HUES6 (cell line): ENCODE data around the gene YAF2.

Experiments used
- H3K27ac ChIP-seq: 2 replicates; pipeline ENCODE4 v1.7.0; 2013; ENCODE audit warnings: low read depth, mild to moderate bottlenecking, low read length, inconsistent platforms
- H3K27me3 ChIP-seq: 2 replicates; pipeline ENCODE4 v1.6.1; 2013; ENCODE audit warnings: low read length; ENCODE audit not compliant: control insufficient read depth, insufficient read depth
- H3K36me3 ChIP-seq: 2 replicates; pipeline ENCODE4 v1.6.1; 2013; ENCODE audit warnings: low read length; ENCODE audit not compliant: control insufficient read depth, insufficient read depth
- H3K4me1 ChIP-seq: 2 replicates; pipeline ENCODE4 v1.6.1; 2013; ENCODE audit warnings: low read length; ENCODE audit not compliant: control insufficient read depth, insufficient read depth
- H3K4me3 ChIP-seq: 2 replicates; pipeline ENCODE4 v1.5.1; 2013; ENCODE audit warnings: low read depth, low read length
- H3K9ac ChIP-seq: one replicate; pipeline ENCODE4 v1.6.1; 2013; ENCODE audit warnings: mild to moderate bottlenecking, low read length
- H3K9me3 ChIP-seq: 2 replicates; pipeline ENCODE4 v1.6.1; 2013; ENCODE audit warnings: low read depth, low read length; ENCODE audit not compliant: control insufficient read depth, insufficient read depth

The YAF2 gene, protein sequence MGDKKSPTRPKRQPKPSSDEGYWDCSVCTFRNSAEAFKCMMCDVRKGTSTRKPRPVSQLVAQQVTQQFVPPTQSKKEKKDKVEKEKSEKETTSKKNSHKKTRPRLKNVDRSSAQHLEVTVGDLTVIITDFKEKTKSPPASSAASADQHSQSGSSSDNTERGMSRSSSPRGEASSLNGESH

DNA sequence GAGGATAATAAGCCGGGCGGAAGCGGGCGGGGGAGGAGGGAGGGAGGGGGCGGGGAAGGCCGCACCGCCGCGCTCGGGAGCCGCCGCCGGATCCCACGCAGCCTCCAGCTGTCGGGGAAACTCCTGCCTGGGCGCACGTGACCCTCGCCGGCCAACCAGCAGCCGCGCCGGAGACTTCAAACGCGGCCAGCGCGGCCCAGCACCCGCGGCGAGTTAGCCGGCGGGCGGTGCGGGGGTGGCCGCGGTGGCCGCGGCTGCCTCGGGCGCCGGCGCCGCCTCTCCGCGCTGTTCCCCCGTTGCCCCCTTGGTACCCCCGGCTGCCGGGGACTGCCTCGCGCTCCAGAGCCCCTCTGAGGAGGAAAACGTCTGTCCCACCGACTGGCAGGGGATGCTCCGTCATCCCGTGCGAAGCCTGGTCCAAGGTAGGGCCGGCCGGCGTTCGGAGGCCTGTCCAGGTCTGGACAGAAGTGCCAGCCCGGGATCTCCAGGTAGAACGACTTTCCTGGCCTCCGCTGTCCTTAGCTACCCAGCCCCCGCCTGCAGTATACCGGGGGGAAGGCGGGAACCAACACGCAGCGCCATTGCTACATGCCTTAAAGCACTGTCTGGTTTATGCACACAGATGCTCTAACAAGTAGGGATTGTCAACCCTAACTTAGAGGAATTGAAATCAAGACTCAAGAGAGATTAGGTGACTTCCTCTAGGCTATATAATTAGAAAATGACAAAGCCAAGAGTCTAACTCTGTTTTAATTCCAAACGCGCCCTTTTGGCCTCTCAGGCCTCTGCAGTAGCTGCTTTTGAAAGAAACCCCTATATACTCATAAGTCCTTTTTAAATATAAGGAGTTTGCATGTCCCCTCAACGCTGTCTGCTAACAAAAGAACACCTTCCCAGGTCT, at the start of gene YAF2:
TSS of gene YAF2 (minus strand) at position 9 of the 901 bp plus-strand sequence. CDS start 68 bp downstream, outside the sequence.
- no peaks in the 10 kb centered on the region for H3K9me3 ChIP-seq
- no peak within 1 kb of the TSS for H3K27ac ChIP-seq
- peak within 1 kb of the TSS; percentile 68 for H3K4me3 ChIP-seq
- H3K4me1 ChIP-seq = peaks cover 21% of the 10 kb centered on the region
- H3K27me3 ChIP-seq = peaks cover 85% of the 10 kb centered on the region
- H3K9ac ChIP-seq = peak within 1 kb of the TSS; percentile 70
- no peaks in the 10 kb centered on the region for H3K36me3 ChIP-seq

DNA sequence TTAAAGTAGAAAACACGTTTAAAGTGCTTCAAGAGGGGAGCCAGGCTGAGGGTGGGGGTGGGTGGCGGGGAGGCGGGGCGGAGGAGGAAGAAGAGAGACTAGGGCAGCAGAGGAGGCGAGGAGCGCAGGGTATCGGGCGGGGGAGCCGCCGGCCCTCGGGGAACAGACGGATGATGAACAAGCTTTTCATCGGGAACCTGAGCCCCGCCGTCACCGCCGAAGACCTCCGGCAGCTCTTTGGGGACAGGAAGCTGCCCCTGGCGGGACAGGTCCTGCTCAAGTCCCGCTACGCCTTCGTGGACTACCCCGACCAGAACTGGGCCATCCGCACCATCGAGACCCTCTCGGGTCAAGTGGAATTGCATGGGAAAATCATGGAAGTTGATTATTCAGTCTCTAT, 48.7 kb upstream of the YAF2 start:
- Histone ChIP-seq H3K9ac (no peak overlapping the region), H3K4me3 (no peak overlapping the region), H3K9me3 (no peaks in the 10 kb centered on the region)

DNA sequence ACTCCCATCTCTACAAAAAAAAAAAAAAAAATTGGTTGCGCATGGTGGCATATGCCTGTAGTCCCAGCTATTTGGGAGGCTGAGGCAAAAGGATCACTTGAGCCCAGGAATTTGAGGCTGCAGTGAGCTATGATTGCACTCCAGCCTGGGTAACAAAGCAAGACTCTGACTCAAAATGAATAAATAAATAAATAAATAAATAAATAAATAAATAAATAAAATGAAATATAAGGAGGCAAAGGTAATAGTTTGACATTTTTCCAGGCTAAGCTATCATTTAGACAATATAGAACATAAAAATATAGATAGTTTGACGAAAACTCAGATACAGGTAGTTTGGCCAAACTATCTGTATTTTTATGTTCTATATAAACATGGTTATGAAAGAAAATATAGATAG, 47.4 kb upstream of the YAF2 start:
- H3K9me3 ChIP-seq = no peaks in the 10 kb centered on the region
- H3K9ac ChIP-seq = no peak overlapping the region

More for the DNA sequence above, 48.7 kb upstream of the YAF2 start:
- no peaks in the 10 kb centered on the region for H3K36me3 ChIP-seq
- no peak overlapping the region for H3K27ac ChIP-seq
- no peaks in the 10 kb centered on the region for H3K4me1 ChIP-seq
- H3K27me3 ChIP-seq = no peaks in the 10 kb centered on the region

DNA sequence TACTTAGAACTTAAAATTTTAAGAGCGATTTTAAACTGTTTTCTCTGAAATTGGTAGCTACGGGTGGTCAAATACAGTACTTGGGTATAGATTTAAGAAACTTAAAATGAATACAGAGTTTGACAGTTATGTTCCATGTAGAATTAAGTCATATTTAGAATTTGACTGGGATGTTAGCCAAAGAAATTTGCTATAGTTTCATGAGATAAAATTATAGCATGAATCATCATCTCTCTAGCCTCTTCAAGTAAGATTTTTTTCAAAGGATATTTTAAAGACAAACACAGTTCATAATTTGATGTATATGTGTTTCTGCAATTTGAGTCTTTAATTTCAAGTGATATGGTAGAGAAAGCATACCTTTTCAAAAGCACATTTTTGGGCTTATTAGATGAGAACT, 46.8 kb upstream of the YAF2 start:
- no peak overlapping the region for H3K27ac ChIP-seq

More for the DNA sequence above, 47.4 kb upstream of the YAF2 start:
- Histone ChIP-seq H3K36me3 (no peaks in the 10 kb centered on the region), H3K4me1 (no peaks in the 10 kb centered on the region), H3K4me3 (no peak overlapping the region), H3K27me3 (no peaks in the 10 kb centered on the region), H3K27ac (no peak overlapping the region)

DNA sequence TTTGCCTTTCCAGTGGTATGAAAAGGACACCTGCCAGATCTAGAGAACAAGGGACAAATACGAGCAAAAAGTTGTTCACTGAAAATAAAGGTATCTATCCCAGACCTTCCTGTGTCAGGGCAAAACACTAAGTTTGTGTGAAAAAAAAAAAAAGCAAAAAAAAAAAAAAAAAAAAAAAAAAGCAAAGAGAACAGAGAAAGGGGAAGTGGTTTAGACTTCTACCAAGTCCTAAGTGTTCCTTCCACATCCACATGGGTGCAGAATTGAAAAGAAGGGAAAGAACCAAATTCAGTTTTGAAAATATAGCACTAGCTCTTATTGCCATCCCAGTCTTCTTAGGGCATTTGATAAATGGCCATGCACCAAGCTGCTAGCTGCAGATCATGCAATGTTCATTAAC, 46.1 kb upstream of the YAF2 start:
- Histone ChIP-seq H3K4me3 (no peak overlapping the region), H3K27ac (no peak overlapping the region), H3K4me1 (no peaks in the 10 kb centered on the region), H3K36me3 (no peaks in the 10 kb centered on the region), H3K27me3 (no peaks in the 10 kb centered on the region), H3K9me3 (no peaks in the 10 kb centered on the region), H3K9ac (no peak overlapping the region)

More for the DNA sequence above, 46.8 kb upstream of the YAF2 start:
- H3K9ac ChIP-seq = no peak overlapping the region
- no peaks in the 10 kb centered on the region for H3K27me3 ChIP-seq
- H3K4me1 ChIP-seq = no peaks in the 10 kb centered on the region
- no peaks in the 10 kb centered on the region for H3K9me3 ChIP-seq
- H3K36me3 ChIP-seq = no peaks in the 10 kb centered on the region
- no peak overlapping the region for H3K4me3 ChIP-seq

DNA sequence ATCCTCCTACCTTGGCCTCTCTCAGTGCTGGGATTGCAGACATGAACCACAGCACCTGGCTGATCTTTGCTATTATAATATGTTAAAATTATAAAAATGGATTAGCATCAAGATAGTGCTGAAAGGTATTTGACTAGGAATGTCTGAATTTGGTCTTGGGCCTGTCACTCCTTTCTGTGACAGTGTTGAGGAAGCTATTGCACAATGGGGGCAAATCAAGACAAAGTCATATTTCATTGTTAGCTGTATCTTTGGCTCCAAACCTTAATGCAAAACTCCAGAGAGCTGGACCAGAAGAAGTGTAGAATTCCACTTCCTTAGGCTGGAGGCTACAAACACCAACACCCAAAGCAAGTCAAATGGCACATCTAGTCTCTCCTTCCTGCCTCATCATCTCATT, 45.7 kb upstream of the YAF2 start:
- Histone ChIP-seq H3K4me3 (no peak overlapping the region), H3K36me3 (no peaks in the 10 kb centered on the region), H3K27ac (no peak overlapping the region), H3K4me1 (no peaks in the 10 kb centered on the region), H3K9me3 (no peaks in the 10 kb centered on the region), H3K9ac (no peak overlapping the region), H3K27me3 (no peaks in the 10 kb centered on the region)

DNA sequence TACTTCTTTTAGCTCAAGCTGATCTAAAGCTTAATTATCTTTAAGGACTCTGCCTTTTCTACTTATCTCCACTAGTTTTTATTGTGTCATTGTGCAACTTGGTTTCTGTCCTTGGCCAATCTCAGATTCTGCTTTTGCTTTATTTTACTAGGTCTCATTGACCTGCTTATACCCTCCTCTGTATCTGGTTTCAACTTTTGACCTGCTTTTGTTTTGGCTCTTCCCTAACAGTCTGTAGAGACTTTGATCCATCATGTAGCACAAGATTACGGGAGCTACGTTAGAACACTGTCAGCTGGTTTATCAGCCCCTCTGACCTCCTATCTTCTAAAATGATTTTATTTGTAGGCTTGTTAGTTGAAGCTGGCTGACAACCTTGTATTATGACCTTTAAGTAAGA, 44.2 kb upstream of the YAF2 start:
- Histone ChIP-seq H3K27me3 (no peaks in the 10 kb centered on the region), H3K4me3 (no peak overlapping the region), H3K27ac (no peak overlapping the region), H3K9ac (no peak overlapping the region), H3K36me3 (no peaks in the 10 kb centered on the region), H3K9me3 (no peaks in the 10 kb centered on the region), H3K4me1 (no peaks in the 10 kb centered on the region)

DNA sequence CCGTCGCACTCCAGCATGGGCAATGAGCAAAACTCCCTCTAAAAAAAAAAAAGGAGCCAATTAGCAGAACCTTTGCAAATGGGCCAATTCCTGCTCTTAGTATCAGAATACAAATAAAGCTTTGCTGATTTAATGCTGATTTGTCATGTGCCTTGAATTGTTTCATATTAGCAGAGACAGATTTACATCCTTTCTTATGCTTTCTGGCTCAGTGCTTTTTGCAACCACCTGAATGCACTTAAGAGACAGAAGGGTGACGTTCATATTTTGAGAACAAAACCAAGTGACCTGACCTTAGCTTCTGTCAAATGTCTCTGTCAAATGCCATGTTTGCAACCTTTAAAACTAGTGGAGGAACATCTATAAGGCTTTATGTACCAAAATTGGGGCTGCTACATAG, 43.8 kb upstream of the YAF2 start:
- Histone ChIP-seq H3K27me3 (no peaks in the 10 kb centered on the region), H3K9me3 (no peaks in the 10 kb centered on the region), H3K4me1 (no peaks in the 10 kb centered on the region), H3K27ac (no peak overlapping the region), H3K9ac (no peak overlapping the region), H3K36me3 (no peaks in the 10 kb centered on the region), H3K4me3 (no peak overlapping the region)

DNA sequence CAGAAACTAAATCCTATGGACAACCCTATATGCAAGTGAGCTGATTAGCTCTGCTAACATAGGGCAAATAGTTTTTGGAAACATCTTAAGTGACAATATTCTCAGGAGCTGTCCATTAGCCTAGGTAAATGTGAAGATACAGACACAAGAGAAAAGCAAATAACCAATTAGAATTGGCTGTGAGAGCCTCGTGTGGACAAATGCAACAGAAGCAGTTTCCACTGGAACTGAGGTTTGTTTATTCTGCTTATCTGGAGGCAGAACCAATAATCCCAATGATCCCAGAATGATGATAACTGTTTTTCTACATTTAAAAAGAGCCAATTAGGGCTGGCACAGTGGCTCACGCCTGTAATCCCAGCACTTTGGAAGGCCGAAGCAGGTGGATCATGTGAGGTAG, 43.2 kb upstream of the YAF2 start:
- H3K9me3 ChIP-seq = no peaks in the 10 kb centered on the region
- no peaks in the 10 kb centered on the region for H3K36me3 ChIP-seq
- no peak overlapping the region for H3K9ac ChIP-seq
- no peaks in the 10 kb centered on the region for H3K27me3 ChIP-seq
- no peak overlapping the region for H3K27ac ChIP-seq
- H3K4me3 ChIP-seq = no peak overlapping the region
- H3K4me1 ChIP-seq = no peaks in the 10 kb centered on the region

DNA sequence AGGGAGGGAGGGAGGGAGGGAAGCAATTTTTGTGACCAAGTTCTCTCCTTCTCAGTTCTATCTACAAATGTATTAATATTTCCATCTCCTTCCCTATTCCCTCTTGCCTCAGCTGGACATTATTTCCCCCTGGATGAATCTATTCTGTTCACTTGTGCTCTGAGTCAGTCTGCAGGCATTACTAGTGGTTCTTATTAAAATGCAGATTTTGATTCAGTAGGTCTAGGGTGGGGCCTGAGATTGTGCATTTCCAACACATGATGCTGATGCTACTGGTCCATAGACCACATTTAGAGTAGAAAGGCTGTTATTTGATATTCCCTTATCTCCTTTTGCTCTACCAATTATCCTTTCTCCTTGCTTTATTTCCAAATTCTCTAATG, 40.1 kb upstream of the YAF2 start:
- Histone ChIP-seq H3K9me3 (no peaks in the 10 kb centered on the region; the same call in 1 of the 2 replicates), H3K27me3 (no peaks in the 10 kb centered on the region), H3K27ac (no peak overlapping the region), H3K9ac (no peak overlapping the region), H3K36me3 (no peaks in the 10 kb centered on the region), H3K4me1 (no peaks in the 10 kb centered on the region), H3K4me3 (no peak overlapping the region)

DNA sequence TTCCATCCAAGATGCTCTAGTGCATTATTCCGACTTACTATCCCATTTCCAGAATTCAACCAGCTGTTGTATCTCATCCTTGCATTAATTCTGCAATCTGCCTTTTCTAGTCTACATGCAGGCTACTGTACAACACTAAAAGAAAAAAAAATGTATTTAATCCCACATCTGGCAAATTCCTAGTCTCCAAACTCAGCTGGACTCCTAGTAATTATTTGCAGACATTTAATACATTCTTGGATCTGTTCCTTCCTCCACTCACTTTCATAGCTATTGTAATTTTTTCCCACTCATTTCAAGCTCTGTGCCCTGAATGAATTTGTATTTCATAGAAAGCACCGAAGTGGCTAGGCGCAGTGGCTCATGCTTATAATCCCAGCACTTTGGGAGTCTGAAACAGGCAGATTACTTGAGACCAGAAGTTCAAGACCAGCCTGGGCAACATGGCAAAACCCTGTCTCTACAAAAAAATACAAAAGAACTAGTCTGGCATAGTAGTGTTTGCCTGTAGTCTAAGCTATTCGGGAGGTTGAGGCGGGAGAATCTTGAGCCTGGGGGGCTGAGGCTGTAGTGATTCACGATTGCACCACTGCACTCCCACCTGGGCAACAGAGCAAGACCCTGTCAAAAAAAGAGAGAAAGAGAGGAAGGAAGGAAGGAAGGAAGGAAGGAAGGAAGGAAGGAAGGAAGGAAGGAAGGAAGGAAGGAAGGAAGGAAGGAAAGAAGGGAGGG, 39.5 kb upstream of the YAF2 start:
- Histone ChIP-seq H3K36me3 (no peaks in the 10 kb centered on the region), H3K9ac (no peak overlapping the region), H3K4me3 (no peak overlapping the region), H3K4me1 (no peaks in the 10 kb centered on the region), H3K27me3 (no peaks in the 10 kb centered on the region), H3K9me3 (no peaks in the 10 kb centered on the region; the same call in 1 of the 2 replicates), H3K27ac (no peak overlapping the region)
